ENCODE measurements around the gene PRKCI. TPM values are rescaled to one million over a fixed set of nuclear protein-coding genes. Genes with fewer than 3 reads are reported as not detected.

PRKCI gene
- total and polyA plus RNA-seq, 9 of the 15 experiments (the other 6 are each of a cell fraction or from before 2014, with no cell fraction given), result 10.5 to 43.2 (median 31.4) TPM

- TF ChIP-seq ZNF175 (CRISPR knock-in tag; IDR thresholded peaks at IDR 0.05; ENCODE audit: low read depth), result no peak
- TF ChIP-seq GABPB2 (CRISPR knock-in tag; conservative IDR thresholded peaks at IDR 0.05), result no peak
- 0 out of 2 replicates have a peak, but pooled peaks have one; percentile 15 for TF ChIP-seq CREM (IDR thresholded peaks at IDR 0.05; ENCODE audit: low read depth)
- no peak for TF ChIP-seq NFRKB (IDR thresholded peaks at IDR 0.05; ENCODE audit: low read depth)
- 0 out of 2 replicates have a peak, but pooled peaks have one; percentile 12 for TF ChIP-seq ATF7 (IDR thresholded peaks at IDR 0.05)
- no peak for TF ChIP-seq MEF2D (tag; conservative IDR thresholded peaks at IDR 0.05; ENCODE audit: low read depth)
- TF ChIP-seq TAL1 (IDR thresholded peaks at IDR 0.05), result no peak
- no peak for TF ChIP-seq JUND (IDR thresholded peaks at IDR 0.05; ENCODE audit: borderline replicate concordance, low read depth, low read length)
- TF ChIP-seq JUND (tag; IDR thresholded peaks at IDR 0.05; ENCODE audit: borderline replicate concordance, low read depth, low read length), result peak; percentile 18; the same call in 1 of the 3 replicates
- TF ChIP-seq SMARCE1 (IDR thresholded peaks at IDR 0.05), result peak; percentile 30; the same call in 1 of the 2 replicates
- TF ChIP-seq EZH2 (IDR thresholded peaks at IDR 0.05; ENCODE audit: borderline replicate concordance, low read depth, low read length), result no peak
- TF ChIP-seq NRF1 (conservative IDR thresholded peaks at IDR 0.05 in 1 of 2, IDR thresholded peaks at IDR 0.05 in 1 of 2), result peak; percentile 27 to 49; a peak in 3 of 4 replicates
- no peak for TF ChIP-seq ZNF766 (CRISPR knock-in tag; conservative IDR thresholded peaks at IDR 0.05)
- 0 out of 2 replicates have a peak, but pooled peaks have one; percentile 13 for TF ChIP-seq ARID1B (IDR thresholded peaks at IDR 0.05)
- no peak for TF ChIP-seq ZNF408 (CRISPR knock-in tag; IDR thresholded peaks at IDR 0.05; ENCODE audit: low read depth)
- no peak for TF ChIP-seq ZFP30 (CRISPR knock-in tag; IDR thresholded peaks at IDR 0.05; ENCODE audit: borderline replicate concordance)
- no peak for TF ChIP-seq E2F6 (IDR thresholded peaks at IDR 0.05; ENCODE audit: borderline replicate concordance in 1 of 2, extremely low read depth in 1 of 2, insufficient read depth in 1 of 2, insufficient read length in 1 of 2, low read depth in 1 of 2, low read length in 1 of 2, poor library complexity in 1 of 2, severe bottlenecking in 1 of 2)
These were observed 108.9 kb downstream of the PRKCI start (continued) for GRCh38 chr3:170331143-170331542.

Data from K562 (cell line).